CD4-positive, alpha-beta T cell (primary cell): Measurements from ENCODE around the gene ATG7. TPM values are rescaled to one million over a fixed set of nuclear protein-coding genes. Genes with fewer than 3 reads are reported as not detected.

Experiments used
- ATAC-seq: fragments of 200-7000 bp; cut with Tn5 transposase; one replicate; pipeline ENCODE4 v1.10.0; 2022; ENCODE audit warnings: mild to moderate bottlenecking; ENCODE audit not compliant: poor library complexity
- CTCF ChIA-PET: fragments of 350-600 bp; sonication (Branson Sonifier 250); formaldehyde crosslinking; loops from one replicate; lab custom pipeline; 2021; ENCODE audit warnings: antibody characterized with exemption, inconsistent platforms; lab: Charles Lee
- POLR2A ChIA-PET: fragments of 350-600 bp; sonication (Branson Sonifier 250); formaldehyde crosslinking; loops from one replicate; lab custom pipeline; 2021; ENCODE audit warnings: antibody characterized with exemption, inconsistent platforms; lab: Charles Lee
- DNase-seq, 14 experiments: peaks; one replicate each; pipeline ENCODE4 v3.0.0-alpha.2; 2013 to 2020; ENCODE audit warnings: mixed read lengths in 2 of 14
- H3K27ac ChIP-seq, 2 donors: one replicate each; pipeline versions ENCODE4 v1.5.1 to v1.7.0; 2013; ENCODE audit warnings: low read length in 2 of 2, low read depth in 1 of 2, mild to moderate bottlenecking in 1 of 2
- H3K27me3 ChIP-seq, 2 experiments: 1 replicate in 1 of 2; 2 replicates in 1 of 2; pipeline versions ENCODE4 v1.6.1 to v1.7.0; 2013; ENCODE audit warnings: low read length in 2 of 2, control low read depth in 1 of 2, mild to moderate bottlenecking in 1 of 2, moderate library complexity in 1 of 2; ENCODE audit not compliant: insufficient read depth in 2 of 2, control insufficient read depth in 1 of 2
- H3K36me3 ChIP-seq: one replicate; pipeline ENCODE4 v1.6.1; 2013; ENCODE audit warnings: low read length, control low read depth; ENCODE audit not compliant: insufficient read depth
- H3K4me1 ChIP-seq: one replicate; pipeline ENCODE4 v1.6.1; 2013; ENCODE audit warnings: low read length, control low read depth; ENCODE audit not compliant: insufficient read depth
- H3K4me3 ChIP-seq: one replicate; pipeline ENCODE4 v1.5.1; 2013; ENCODE audit warnings: mild to moderate bottlenecking, low read length, moderate library complexity
- H3K9me3 ChIP-seq, 2 experiments: 1 replicate in 1 of 2; 2 replicates in 1 of 2; pipeline versions ENCODE4 v1.6.1 to v1.7.0; 2013; ENCODE audit warnings: low read length in 2 of 2, mild to moderate bottlenecking in 2 of 2, control low read depth in 1 of 2, moderate library complexity in 1 of 2; ENCODE audit not compliant: control insufficient read depth in 1 of 2, insufficient read depth in 1 of 2
- H3K27ac Mint-ChIP-seq: one replicate; pipeline ENCODE4 v1.8.0; 2020; ENCODE audit warnings: mixed read lengths
- H3K27me3 Mint-ChIP-seq: one replicate; pipeline ENCODE4 v1.8.0; 2021; ENCODE audit warnings: mixed read lengths
- H3K36me3 Mint-ChIP-seq: one replicate; pipeline ENCODE4 v1.8.0; 2021; ENCODE audit warnings: low read depth, mixed read lengths
- H3K4me1 Mint-ChIP-seq: one replicate; pipeline ENCODE4 v1.8.0; 2021; ENCODE audit warnings: low read depth, mixed read lengths
- H3K4me3 Mint-ChIP-seq: one replicate; pipeline ENCODE4 v1.8.0; 2020; ENCODE audit warnings: mild to moderate bottlenecking, mixed read lengths
- H3K9me3 Mint-ChIP-seq: one replicate; pipeline ENCODE4 v1.8.0; 2020; ENCODE audit warnings: mixed read lengths
- intact Hi-C, 2 experiments: fragments of 100-400 bp; cut with DNase I in 1 of 2; cut with micrococcal nuclease in 1 of 2; formaldehyde crosslinking; loops; one replicate each; pipeline versions ENCODE4 v1.15.1 to v1.9.0; 2023 to 2025; cut with DNase I, micrococcal nuclease
- total RNA-seq, 174 experiments: library from RNA in 2 of 174; stranded (reverse) in 2 of 174; gene quantifications; one replicate each; pipeline ENCODE4 v1.2.3 and lab custom pipeline; 2021 to 2026
- TF ChIP-seq, protein P1 (sequence below): fragments of 200-600 bp; IDR thresholded peaks from one replicate; pipeline ENCODE4 v1.8.0; 2022; ENCODE audit warnings: antibody characterized with exemption, mild to moderate bottlenecking

Gene ATG7
- total RNA-seq, 2 experiments from 2014 or later: 21.4 to 25.7 TPM

- Mint-ChIP-seq H3K9me3 (peaks cover 3% of the 10 kb centered on the region), H3K4me1 (peaks cover 46% of the 10 kb centered on the region)
- no peak for DNase-seq
Measured at GRCh38 chr3:11596387-11596786, 324.2 kb downstream of the ATG7 start.

DNA sequence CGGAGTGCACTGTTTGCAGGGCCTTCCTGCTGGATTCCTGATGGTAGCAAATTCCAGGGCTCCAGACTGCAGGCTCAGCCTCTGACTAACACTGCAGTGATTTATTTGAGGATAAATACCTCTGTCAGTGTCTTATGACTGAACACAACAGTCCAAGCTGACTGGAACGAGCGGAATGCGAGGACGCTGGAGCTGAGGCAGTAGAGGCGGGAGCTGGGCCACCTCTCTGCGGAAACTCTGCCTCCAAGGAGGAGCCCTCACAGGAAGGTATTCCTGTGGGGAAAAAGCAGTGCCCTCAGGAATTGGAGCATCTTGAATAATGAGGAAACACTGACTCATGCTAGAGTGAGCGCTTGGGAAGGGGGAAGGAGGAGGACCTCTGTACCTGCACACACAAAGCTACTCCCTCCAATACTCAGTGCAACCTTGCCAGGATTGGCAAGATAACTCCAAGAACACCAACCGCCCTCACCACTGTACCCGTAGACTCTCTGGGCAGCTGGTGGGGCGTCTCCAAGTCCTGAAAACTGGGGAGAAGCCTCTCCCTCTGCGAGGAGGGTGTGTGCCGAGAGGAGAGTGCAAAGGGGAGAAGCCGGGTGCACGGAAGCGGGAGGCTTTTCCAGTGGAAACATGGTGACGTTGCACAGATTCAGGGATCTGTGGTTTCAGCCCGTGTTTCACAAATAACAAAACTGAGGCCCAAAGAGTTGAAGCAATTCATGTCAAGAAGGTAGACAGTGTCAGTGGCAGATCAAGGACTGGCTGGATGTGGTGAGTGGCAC, 328.5 kb downstream of the ATG7 start:
- H3K4me1 Mint-ChIP-seq: peaks cover 24% of the 10 kb centered on the region
- Histone ChIP-seq H3K27ac (no peak overlapping the region), H3K4me1 (no peaks in the 10 kb centered on the region), H3K36me3 (peaks cover 25% of the 10 kb centered on the region), H3K4me3 (no peak overlapping the region), H3K27me3 (no peaks in the 10 kb centered on the region), H3K9me3 (no peaks in the 10 kb centered on the region)
- H3K36me3 Mint-ChIP-seq: peaks cover 64% of the 10 kb centered on the region
- H3K27me3 Mint-ChIP-seq: no peaks in the 10 kb centered on the region
- intact Hi-C loops: no loop called here
- peaks cover 3% of the 10 kb centered on the region for H3K9me3 Mint-ChIP-seq
- ChIA-PET POLR2A (no interaction called here), CTCF (no interaction called here)
- TF ChIP-seq, protein P1, sequence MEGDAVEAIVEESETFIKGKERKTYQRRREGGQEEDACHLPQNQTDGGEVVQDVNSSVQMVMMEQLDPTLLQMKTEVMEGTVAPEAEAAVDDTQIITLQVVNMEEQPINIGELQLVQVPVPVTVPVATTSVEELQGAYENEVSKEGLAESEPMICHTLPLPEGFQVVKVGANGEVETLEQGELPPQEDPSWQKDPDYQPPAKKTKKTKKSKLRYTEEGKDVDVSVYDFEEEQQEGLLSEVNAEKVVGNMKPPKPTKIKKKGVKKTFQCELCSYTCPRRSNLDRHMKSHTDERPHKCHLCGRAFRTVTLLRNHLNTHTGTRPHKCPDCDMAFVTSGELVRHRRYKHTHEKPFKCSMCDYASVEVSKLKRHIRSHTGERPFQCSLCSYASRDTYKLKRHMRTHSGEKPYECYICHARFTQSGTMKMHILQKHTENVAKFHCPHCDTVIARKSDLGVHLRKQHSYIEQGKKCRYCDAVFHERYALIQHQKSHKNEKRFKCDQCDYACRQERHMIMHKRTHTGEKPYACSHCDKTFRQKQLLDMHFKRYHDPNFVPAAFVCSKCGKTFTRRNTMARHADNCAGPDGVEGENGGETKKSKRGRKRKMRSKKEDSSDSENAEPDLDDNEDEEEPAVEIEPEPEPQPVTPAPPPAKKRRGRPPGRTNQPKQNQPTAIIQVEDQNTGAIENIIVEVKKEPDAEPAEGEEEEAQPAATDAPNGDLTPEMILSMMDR: no peak
- DNase-seq (no peak), ATAC-seq (no peak)
- peak overlapping the region; percentile 62 for H3K27ac Mint-ChIP-seq
- no peak overlapping the region for H3K4me3 Mint-ChIP-seq

More at GRCh38 chr3:11596387-11596786, 324.2 kb downstream of the ATG7 start:
- Histone ChIP-seq H3K36me3 (peaks cover 28% of the 10 kb centered on the region), H3K4me1 (no peaks in the 10 kb centered on the region), H3K9me3 (no peaks in the 10 kb centered on the region), H3K4me3 (no peak overlapping the region), H3K27ac (no peak overlapping the region), H3K27me3 (no peaks in the 10 kb centered on the region)
- Mint-ChIP-seq H3K27me3 (no peaks in the 10 kb centered on the region), H3K4me3 (no peak overlapping the region), H3K36me3 (peaks cover 88% of the 10 kb centered on the region), H3K27ac (peak overlapping the region; percentile 36)
- ChIA-PET CTCF (no interaction called here), POLR2A (no interaction called here)
- intact Hi-C loops: no loop called here
- ATAC-seq: no peak
- TF ChIP-seq, protein P1: no peak

- Histone ChIP-seq H3K4me1 (no peaks in the 10 kb centered on the region), H3K27ac (no peak overlapping the region), H3K27me3 (no peaks in the 10 kb centered on the region), H3K4me3 (no peak overlapping the region), H3K36me3 (peaks cover 29% of the 10 kb centered on the region), H3K9me3 (no peaks in the 10 kb centered on the region)
- DNase-seq: no peak
- peaks cover 56% of the 10 kb centered on the region for H3K36me3 Mint-ChIP-seq
- H3K4me1 Mint-ChIP-seq: peaks cover 33% of the 10 kb centered on the region
- no peaks in the 10 kb centered on the region for H3K27me3 Mint-ChIP-seq
- intact Hi-C loops: no loop called here
- TF ChIP-seq, protein P1: no peak
- CTCF ChIA-PET: no interaction called here
- H3K9me3 Mint-ChIP-seq: peaks cover 3% of the 10 kb centered on the region
- H3K4me3 Mint-ChIP-seq: no peak overlapping the region
- peak; percentile 29 for ATAC-seq
- peak overlapping the region; percentile 62 for H3K27ac Mint-ChIP-seq
- POLR2A ChIA-PET: interaction anchor here (0.6 kb wide), 1 partner anchor 148 kb away, joined by 3 read pairs; no protein-coding TSS in a partner anchor
Measured at GRCh38 chr3:11601446-11602238, 329.4 kb downstream of the ATG7 start.
